AG09319 (cell line): ENCODE measurements around the gene NTRK1.

Source experiments
- DNase-seq: peaks from one replicate; pipeline ENCODE4 v3.0.0-alpha.2; 2010; ENCODE audit warnings: low read depth; ENCODE audit errors: extremely low read depth
- TF ChIP-seq, protein P1 (sequence below): IDR thresholded peaks from 2 replicates; pipeline ENCODE4 v1.5.1; 2011; ENCODE audit warnings: low read depth, mild to moderate bottlenecking, inconsistent platforms, low read length, moderate library complexity

NTRK1 gene

DNA sequence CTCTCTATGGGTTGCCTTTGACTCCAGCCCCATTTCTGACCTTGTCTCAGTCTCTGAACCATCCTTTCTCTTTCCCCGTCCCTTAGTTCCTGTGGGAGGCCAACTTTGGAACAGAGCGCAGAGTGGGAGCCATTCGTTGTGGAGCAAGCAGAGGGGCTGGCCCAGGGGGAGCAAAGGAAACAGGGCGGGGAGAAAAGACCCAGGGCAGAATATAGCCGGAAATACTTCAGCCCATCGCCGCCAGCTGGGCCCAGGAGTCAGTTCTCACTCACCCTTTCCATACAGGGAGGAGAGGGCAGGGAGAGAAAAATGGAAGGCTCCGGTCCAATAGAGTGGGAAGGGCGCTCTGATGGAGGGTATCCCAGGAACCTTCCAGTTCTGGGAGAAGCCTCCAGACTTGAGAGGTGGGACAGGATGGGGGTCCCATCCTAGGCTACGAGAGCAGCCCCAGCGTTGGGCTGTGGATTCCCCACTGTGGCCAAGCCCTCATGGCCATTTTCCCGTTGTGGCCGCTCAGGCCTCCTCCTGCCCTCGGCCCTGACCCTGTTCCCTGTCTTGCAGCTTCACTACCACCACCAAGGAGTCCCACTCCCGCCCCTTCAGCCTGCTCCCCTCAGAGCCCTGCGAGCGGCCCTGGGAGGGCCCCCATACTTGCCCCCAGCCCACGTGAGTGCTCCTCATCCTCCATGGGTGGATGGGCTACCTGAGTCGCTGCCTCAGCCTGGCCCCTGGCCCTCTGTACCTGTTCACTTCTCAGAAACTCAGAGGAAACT, 43.7 kb downstream of the NTRK1 start:
- TF ChIP-seq, protein P1, sequence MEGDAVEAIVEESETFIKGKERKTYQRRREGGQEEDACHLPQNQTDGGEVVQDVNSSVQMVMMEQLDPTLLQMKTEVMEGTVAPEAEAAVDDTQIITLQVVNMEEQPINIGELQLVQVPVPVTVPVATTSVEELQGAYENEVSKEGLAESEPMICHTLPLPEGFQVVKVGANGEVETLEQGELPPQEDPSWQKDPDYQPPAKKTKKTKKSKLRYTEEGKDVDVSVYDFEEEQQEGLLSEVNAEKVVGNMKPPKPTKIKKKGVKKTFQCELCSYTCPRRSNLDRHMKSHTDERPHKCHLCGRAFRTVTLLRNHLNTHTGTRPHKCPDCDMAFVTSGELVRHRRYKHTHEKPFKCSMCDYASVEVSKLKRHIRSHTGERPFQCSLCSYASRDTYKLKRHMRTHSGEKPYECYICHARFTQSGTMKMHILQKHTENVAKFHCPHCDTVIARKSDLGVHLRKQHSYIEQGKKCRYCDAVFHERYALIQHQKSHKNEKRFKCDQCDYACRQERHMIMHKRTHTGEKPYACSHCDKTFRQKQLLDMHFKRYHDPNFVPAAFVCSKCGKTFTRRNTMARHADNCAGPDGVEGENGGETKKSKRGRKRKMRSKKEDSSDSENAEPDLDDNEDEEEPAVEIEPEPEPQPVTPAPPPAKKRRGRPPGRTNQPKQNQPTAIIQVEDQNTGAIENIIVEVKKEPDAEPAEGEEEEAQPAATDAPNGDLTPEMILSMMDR: no peak
- no peak for DNase-seq

DNA sequence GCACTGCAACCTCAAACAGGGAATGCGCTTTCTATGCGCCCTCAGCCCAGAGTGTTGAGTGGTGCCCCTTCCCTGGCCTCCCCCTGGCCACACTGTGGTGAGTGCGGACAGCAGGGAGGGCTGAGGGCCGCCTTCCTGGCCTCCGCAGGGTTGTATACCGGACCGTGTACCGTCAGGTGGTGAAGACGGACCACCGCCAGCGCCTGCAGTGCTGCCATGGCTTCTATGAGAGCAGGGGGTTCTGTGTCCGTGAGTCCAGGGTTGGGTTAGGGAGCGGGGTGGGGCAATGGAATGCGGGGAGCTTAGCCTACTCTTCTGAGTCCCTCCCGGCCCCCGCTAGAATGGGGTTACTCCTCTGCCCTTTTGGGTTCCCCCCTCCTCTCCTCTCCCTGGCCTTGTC, 44.5 kb downstream of the NTRK1 start:
- TF ChIP-seq, protein P1: no peak
- DNase-seq: no peak

DNA sequence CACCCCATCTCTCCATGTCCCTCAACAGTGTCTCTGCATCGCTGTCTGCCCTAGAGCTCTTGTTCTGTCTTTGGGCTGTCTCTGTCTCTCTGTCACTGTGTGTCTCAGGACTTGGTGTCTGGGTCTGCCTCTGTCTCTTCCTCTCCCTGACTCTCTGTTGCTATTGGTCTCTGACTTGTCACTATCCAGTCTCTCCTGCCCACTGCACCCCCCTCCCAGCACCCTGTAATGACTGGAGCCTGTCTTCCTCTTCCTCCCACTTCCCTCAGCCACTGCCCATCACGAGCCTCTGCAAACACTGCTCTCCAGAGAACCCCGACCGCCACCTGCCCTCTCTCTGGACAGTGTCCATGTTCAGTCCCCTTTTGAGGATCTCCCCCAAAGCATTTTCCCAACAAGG, 45.0 kb downstream of the NTRK1 start:
- TF ChIP-seq, protein P1: no peak
- DNase-seq: no peak

DNA sequence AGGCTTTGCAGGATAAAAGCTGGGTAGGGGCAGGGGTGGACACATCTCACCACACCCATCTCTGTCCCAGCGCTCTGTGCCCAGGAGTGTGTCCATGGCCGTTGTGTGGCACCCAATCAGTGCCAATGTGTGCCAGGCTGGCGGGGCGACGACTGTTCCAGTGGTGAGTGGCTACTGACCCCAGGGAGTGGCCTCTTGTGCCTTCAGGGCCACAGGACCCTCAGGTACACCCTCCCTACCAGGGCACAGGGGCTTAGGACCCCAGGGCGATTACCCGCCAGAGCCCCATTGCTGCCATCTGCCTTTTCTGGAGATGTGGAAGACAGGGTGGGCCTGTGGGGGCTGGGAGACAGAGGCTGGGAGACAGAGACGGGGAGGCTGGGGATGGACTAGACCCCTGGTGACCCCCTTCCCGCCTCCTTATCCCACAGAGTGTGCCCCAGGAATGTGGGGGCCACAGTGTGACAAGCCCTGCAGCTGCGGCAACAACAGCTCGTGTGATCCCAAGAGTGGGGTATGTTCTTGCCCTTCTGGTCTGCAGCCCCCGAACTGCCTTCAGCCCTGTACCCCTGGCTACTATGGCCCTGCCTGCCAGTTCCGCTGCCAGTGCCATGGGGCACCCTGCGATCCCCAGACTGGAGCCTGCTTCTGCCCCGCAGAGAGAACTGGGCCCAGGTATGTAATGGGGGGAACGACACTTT, 45.7 kb downstream of the NTRK1 start:
- TF ChIP-seq, protein P1: no peak
- no peak for DNase-seq

DNA sequence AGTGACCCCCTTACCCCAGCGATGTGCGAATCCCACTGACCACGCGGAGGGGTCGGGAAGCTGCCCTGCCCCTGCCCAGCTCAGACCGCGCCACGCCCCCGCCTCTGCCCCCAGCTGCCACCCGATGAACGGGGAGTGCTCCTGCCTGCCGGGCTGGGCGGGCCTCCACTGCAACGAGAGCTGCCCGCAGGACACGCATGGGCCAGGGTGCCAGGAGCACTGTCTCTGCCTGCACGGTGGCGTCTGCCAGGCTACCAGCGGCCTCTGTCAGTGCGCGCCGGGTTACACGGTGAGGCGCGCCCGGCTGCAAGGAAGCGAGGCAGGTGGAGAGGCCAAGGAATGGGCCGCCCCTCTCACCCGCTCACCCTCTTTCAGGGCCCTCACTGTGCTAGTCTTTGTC, 47.9 kb downstream of the NTRK1 start:
- no peak for DNase-seq
- TF ChIP-seq, protein P1: no peak

DNA sequence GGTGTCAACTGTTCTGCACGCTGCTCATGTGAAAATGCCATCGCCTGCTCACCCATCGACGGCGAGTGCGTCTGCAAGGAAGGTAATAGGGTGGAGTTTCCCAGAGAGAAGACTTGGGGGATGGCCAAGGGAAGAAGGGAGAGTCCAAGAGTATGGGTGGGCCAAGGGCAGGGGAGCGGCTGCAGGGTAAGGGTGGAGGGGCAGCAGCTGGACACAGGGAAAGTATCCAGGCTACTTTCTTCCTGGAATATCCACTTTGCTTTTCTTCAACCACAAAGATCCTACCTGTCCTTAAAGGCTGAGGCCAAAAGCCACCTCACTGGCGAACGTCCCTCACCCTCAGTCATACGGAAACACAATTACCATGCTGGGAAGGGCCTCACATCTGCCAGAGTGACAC, 48.3 kb downstream of the NTRK1 start:
- TF ChIP-seq, protein P1: no peak
- DNase-seq: no peak

DNA sequence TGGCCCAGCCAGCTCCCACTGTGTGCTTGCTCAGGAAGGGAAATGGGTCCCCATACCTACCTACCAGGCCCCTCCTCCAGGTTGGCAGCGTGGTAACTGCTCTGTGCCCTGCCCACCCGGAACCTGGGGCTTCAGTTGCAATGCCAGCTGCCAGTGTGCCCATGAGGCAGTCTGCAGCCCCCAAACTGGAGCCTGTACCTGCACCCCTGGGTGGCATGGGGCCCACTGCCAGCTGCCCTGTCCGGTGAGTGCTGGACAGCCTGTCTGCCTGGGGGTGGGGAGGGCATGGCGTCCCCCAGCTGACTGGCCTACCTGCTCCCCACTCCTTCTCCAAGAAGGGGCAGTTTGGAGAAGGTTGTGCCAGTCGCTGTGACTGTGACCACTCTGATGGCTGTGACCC, 49.0 kb downstream of the NTRK1 start:
- TF ChIP-seq, protein P1: no peak
- no peak for DNase-seq
